Uterus (tissue), 4 donors: Measurements from ENCODE around the gene CAMK1D. TPM values are rescaled to one million over a fixed set of nuclear protein-coding genes. Genes with fewer than 3 reads are reported as not detected.

Source experiments
- DNase-seq, 2 donors: peaks; one replicate each; pipeline ENCODE4 v3.0.0-alpha.2; 2019 to 2020
- H3K27ac ChIP-seq, 2 donors: fragments of 200-600 bp; sonication (generic); 1 replicate in 1 of 2; 2 replicates in 1 of 2; pipeline ENCODE4 v1.5.1; 2016 to 2018
- H3K27me3 ChIP-seq, 2 donors: fragments of 200-600 bp; sonication (generic); one replicate each; pipeline ENCODE4 v1.5.1; 2018 to 2019; ENCODE audit warnings: control low read depth in 1 of 2
- H3K36me3 ChIP-seq, 2 donors: fragments of 200-600 bp; sonication (generic); one replicate each; pipeline ENCODE4 v1.5.1; 2019; ENCODE audit warnings: control low read depth in 1 of 2
- H3K4me1 ChIP-seq, 2 donors: fragments of 200-600 bp; sonication (generic); one replicate each; pipeline ENCODE4 v1.5.1; 2018 to 2019; ENCODE audit warnings: control low read depth in 1 of 2
- H3K4me3 ChIP-seq, 2 donors: fragments of 200-600 bp; sonication (generic); 1 replicate in 1 of 2; 2 replicates in 1 of 2; pipeline ENCODE4 v1.5.1; 2018 to 2019; ENCODE audit warnings: mild to moderate bottlenecking in 1 of 2
- H3K9me3 ChIP-seq, 2 donors: fragments of 200-600 bp; sonication (generic); one replicate each; pipeline ENCODE4 v1.5.1; 2019; ENCODE audit warnings: control low read depth in 1 of 2
- POLR2A ChIP-seq, 2 donors: fragments of 450-650 bp; IDR thresholded peaks; one replicate each; pipeline ENCODE4 v1.6.1; 2016; ENCODE audit warnings: antibody characterized with exemption in 2 of 2, mild to moderate bottlenecking in 1 of 2, moderate library complexity in 1 of 2
- intact Hi-C: fragments of 100-400 bp; cut with DNase I; formaldehyde crosslinking; loops from one replicate; pipeline ENCODE4 v1.15.1; 2023; ENCODE audit warnings: low total_unique reads
- total RNA-seq, 4 donors: library from RNA; depleted of rRNA in 3 of 4; stranded (reverse); fragments of >200 nt in 3 of 4; gene quantifications; one replicate each; pipeline versions ENCODE4 v1.1.0 to v1.2.4, GENCODE V29; 2014 to 2023
- TF ChIP-seq, protein P1 (sequence below), 4 experiments: fragments of 200-600 bp in 2 of 4; fragments of 450-650 bp in 2 of 4; sonication (generic) in 2 of 4; IDR thresholded peaks; one replicate each; pipeline ENCODE4 v1.5.1; 2016 to 2019; ENCODE audit warnings: antibody characterized with exemption in 4 of 4, mild to moderate bottlenecking in 2 of 4, moderate library complexity in 1 of 4
- donor health status: DM: yes; HTN: yes; CAD: no.

Gene CAMK1D
- total RNA-seq, 4 donors from 2014 or later, result 3.5 to 48.4 (median 10.8) TPM

DNA sequence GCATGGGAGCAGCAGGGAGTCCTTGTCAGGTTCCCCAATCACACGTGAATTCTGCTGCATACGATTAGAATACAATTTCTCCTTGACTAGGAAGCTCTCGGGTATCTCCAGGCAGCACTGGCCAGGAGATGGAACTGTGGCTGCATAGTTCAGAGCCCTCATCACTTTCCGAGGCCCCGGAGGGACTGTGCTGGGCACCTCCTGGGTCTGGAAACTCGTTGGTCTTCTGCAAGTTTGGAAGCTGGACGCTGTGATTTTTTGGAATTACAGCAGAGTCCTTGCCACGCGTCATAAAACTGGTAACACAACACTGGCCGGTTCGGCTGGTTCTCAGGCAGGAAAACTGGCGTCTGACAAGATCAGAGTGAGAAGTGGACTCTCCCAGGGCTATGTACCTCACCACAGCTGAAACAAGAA, 436.1 kb downstream of the CAMK1D start:
- no peaks in the 10 kb centered on the region for H3K4me1 ChIP-seq
- TF ChIP-seq, protein P1, sequence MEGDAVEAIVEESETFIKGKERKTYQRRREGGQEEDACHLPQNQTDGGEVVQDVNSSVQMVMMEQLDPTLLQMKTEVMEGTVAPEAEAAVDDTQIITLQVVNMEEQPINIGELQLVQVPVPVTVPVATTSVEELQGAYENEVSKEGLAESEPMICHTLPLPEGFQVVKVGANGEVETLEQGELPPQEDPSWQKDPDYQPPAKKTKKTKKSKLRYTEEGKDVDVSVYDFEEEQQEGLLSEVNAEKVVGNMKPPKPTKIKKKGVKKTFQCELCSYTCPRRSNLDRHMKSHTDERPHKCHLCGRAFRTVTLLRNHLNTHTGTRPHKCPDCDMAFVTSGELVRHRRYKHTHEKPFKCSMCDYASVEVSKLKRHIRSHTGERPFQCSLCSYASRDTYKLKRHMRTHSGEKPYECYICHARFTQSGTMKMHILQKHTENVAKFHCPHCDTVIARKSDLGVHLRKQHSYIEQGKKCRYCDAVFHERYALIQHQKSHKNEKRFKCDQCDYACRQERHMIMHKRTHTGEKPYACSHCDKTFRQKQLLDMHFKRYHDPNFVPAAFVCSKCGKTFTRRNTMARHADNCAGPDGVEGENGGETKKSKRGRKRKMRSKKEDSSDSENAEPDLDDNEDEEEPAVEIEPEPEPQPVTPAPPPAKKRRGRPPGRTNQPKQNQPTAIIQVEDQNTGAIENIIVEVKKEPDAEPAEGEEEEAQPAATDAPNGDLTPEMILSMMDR (IDR thresholded peaks at IDR 0.05), result no peak
- no peak for TF ChIP-seq POLR2A (IDR thresholded peaks at IDR 0.05)
- no peak overlapping the region for H3K27ac ChIP-seq
- H3K9me3 ChIP-seq, result no peaks in the 10 kb centered on the region
- no peaks in the 10 kb centered on the region for H3K36me3 ChIP-seq
- H3K4me3 ChIP-seq, result no peak overlapping the region
- intact Hi-C loops, result no loop called here
- DNase-seq, result no peak
- H3K27me3 ChIP-seq, result no peaks in the 10 kb centered on the region

DNA sequence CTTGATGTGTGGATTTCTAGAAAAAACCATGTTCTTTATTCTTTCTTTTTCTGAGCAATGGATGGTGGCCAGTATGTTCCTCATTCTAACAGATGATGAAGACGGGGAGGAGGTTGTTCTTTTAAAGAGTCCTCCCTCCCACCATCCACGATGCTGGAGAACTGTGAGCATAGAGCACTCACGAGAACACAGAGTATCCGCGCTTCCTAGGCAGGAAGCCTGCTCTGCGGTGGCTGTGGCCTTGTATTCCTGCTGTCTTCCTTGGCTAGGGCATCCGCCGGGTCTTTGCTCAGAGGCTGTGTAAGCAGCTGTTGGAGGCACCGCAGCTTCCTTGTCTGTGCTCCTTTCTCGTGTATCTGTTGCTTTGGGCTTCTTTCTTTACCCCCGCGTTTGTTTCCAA, 437.9 kb downstream of the CAMK1D start:
- DNase-seq, result no peak
- H3K36me3 ChIP-seq, result no peaks in the 10 kb centered on the region
- H3K27ac ChIP-seq, result no peak overlapping the region
- TF ChIP-seq, protein P1 (IDR thresholded peaks at IDR 0.05), result no peak
- no peak for TF ChIP-seq POLR2A (IDR thresholded peaks at IDR 0.05)
- H3K4me1 ChIP-seq, result no peaks in the 10 kb centered on the region
- intact Hi-C loops, result no loop called here
- no peak overlapping the region for H3K4me3 ChIP-seq
- H3K9me3 ChIP-seq, result no peaks in the 10 kb centered on the region
- no peaks in the 10 kb centered on the region for H3K27me3 ChIP-seq

DNA sequence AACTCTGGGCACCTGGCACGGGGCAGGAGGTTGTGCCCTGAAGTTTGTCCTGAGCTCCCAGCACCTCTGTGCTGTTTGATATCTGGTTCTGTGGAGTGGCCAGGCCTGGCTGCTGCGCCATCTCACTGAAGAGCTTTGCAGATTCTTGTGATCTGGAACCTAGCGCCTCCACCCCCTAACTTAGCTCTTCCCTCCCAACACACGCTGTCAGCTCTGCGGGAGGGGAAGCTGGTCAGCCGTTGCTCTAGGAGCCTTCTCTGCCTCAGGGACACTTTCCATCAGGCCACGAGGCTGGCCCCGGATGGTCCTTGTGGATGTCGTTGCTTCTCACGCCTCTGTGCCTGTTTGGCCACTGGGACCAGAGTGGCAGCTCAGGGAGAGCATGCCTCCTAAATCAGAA, 438.9 kb downstream of the CAMK1D start:
- H3K4me1 ChIP-seq, result no peaks in the 10 kb centered on the region
- intact Hi-C loops, result no loop called here
- H3K27ac ChIP-seq, result no peak overlapping the region
- no peak for DNase-seq
- no peaks in the 10 kb centered on the region for H3K36me3 ChIP-seq
- no peaks in the 10 kb centered on the region for H3K9me3 ChIP-seq
- H3K27me3 ChIP-seq, result no peaks in the 10 kb centered on the region
- TF ChIP-seq, protein P1 (IDR thresholded peaks at IDR 0.05), result no peak
- no peak for TF ChIP-seq POLR2A (IDR thresholded peaks at IDR 0.05)
- H3K4me3 ChIP-seq, result no peak overlapping the region

DNA sequence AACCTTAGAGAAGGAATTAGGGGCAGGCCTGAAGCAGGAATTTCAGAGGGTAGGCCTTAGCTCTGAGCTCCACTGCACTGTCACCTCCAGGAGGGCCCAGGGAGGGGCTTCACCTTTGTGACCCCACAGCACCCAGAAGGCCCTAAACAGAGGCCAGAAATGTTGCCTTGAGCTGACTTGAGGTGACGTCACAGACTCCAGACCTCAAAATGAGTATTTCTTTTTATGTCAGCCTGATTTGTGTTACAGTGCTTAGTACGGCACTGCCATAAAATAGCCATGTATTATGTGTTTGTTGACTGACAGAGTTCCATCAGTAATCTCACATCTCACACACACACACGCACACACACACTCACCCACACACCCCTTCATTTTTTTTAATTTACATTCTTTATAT, 440.9 kb downstream of the CAMK1D start:
- Histone ChIP-seq H3K36me3 (no peaks in the 10 kb centered on the region), H3K9me3 (no peaks in the 10 kb centered on the region), H3K4me3 (no peak overlapping the region), H3K27ac (no peak overlapping the region), H3K4me1 (no peaks in the 10 kb centered on the region), H3K27me3 (no peaks in the 10 kb centered on the region)
- TF ChIP-seq, protein P1 (IDR thresholded peaks at IDR 0.05), result no peak
- no peak for TF ChIP-seq POLR2A (IDR thresholded peaks at IDR 0.05)
- no peak for DNase-seq
- intact Hi-C loops, result no loop called here

DNA sequence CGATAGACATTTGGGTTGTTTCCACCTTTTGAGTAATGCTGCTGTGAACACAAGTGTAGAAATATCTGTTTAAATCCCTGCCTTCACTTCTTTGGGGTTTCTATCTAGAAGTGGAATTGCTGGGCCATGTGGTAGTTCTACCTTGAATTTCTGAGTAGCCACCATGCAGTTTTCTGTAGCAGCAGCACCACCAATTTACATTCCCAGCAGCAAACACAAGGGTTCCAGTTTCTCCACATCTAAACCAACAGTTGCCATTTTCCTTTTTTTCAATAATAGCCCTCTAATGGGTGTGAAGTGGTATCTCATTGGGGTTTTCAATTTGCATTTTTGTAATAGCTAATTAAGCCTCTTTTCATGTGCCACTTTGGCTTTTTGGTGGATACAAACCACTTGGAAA, 442.4 kb downstream of the CAMK1D start:
- Histone ChIP-seq H3K27ac (no peak overlapping the region), H3K9me3 (no peaks in the 10 kb centered on the region), H3K36me3 (no peaks in the 10 kb centered on the region), H3K4me1 (no peaks in the 10 kb centered on the region), H3K4me3 (no peak overlapping the region), H3K27me3 (no peaks in the 10 kb centered on the region)
- intact Hi-C loops, result no loop called here
- TF ChIP-seq, protein P1 (IDR thresholded peaks at IDR 0.05), result no peak
- TF ChIP-seq POLR2A (IDR thresholded peaks at IDR 0.05), result no peak
- DNase-seq, result no peak
